Inflammatory macrophage (primary cell): ENCODE measurements around the gene MYO5B.

ENCODE experiments used
- DNase-seq, 2 donors: peaks; one replicate each; pipeline ENCODE4 v3.0.0-alpha.2; 2020 to 2022

The MYO5B gene

DNA sequence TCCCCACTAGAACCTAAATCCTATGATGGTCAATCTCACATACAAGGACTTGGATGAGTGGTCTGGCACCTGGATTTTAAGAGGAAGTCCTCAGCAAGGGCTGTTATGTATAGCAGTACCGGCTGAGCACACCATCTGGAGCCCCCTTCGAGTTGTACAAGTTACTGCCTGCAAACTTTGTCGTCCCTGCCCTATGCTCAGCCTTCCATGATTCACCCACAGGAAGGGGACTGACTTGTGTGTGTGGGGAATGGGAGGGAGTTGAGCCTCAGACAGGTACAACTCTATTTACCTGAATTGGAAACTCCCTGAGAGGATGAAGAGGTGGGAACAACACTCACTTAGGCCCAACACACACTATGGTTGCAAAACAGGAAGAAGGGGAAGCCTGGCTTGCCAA lies 186.6 kb downstream of the MYO5B start:
- DNase-seq, result no peak

DNA sequence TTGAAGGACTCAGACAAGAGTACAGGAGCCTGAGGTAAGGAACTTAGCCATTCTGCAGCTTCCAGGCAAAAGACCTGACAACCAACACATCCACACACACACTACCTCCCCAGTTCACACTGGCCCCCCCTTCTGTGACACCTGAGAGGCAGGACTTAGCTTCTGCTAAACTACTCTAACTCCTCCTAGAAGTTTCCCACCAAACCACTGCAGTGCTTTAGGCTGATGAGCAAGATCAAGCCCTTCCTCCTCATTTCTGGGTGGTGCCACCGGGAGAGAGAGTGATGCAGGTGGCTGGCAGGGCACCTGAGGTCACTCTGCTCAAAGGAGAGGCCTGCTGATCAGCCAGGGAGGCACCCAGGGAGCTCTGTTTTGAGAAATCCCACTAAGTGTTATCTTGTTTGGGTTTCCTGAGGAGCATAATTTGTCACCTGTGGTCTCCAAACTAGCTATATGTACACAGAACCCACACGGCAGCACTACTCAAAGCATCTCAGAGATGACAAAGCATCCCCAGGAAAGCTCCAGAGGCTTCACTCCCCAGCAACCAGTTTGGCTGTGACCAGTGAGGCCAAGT lies 188.4 kb downstream of the MYO5B start:
- DNase-seq, result no peak

DNA sequence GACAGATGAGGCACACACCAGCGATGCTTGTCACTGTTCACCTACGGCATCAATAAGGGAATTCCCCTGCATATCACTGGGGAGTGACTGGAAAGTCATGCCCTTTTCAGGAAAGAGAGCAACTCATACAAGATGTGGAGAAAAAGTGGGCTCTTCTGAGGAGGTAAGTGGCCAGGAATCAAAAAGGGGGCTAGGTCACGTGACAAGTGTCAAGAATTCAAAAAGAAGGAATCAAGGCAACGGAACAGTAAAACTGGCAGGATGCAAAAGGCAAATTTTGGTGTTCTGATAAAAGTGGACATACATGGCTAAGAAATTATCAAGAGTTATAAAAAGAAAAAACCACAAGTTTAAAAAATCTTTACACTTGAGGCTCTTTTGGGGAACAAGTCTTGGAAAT lies 190.9 kb downstream of the MYO5B start:
- DNase-seq, result no peak

DNA sequence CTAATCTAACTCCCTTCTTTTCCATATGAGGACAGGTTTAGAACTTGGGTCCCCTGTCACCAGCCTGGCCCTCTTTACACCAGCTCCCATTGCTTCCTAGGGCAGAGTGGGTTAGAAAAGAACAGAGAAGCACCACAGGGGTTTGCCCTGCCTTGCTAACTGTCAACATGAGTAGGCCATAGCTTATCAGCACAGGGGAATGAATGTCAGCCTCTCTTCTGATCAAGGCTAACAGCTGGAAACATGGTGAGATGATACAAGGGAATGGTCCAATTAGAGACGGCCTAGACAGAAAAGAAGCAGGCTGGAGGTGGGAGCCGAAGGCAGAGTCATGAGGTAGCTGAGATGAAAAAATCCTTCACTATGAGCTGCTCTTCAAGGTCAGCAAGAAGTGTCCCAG lies 192.2 kb downstream of the MYO5B start:
- no peak for DNase-seq

DNA sequence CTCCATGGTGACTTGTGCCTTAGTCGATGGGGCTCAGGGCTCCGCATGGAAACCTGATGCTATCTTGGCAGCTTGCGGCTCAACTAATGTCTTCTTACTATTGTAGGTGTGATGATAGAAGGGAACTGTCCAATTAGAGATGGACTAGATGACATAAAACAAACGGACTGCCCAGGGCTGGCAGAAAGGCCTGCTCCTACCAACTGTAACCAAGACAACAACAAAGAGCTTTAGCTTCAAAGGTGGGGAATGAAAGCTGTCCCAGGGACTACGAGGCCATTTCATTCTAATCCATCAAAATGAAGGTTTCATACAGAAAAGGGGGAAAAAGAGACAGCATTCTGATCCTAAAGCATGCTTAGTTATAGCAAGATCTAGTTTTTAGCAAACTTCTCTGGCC lies 194.7 kb downstream of the MYO5B start:
- no peak for DNase-seq

DNA sequence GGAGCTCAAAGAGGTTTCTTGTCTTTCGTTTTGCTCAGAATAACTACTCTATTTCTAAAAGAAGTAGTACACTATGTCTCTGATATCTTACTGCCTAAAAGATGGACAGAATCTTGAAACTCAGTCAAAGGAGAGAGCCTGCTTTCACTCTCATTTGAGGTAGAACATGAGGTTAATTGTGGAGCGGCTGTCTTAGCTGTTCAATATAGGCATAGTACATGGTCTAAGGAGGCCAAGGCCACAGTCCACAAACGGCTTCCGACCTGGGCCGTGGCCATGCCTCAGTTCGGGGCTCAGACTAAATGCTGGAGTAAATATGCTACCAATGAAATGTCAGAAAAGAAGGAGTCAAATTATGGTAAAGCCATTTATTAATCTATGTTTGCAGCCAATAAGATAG lies 195.8 kb downstream of the MYO5B start:
- DNase-seq, result no peak

DNA sequence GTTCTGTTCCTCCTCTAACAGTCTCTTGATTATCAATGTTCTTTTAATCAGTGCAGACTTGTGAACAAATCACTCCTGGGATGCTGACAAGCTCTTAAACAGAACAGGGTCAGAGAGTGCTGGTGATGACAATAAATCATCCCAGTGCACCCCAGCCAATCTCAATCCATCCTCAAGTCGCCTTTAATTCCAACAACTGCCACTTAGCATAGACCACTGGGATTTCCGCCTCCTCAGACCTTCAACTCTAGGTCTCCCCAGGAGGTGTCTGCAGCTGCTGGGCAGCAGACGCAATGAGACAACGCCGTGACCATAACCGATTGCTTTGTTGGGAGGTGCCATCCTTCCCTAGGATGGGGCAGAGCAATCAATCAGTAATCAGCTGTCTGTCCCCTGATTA lies 197.4 kb downstream of the MYO5B start:
- no peak for DNase-seq

DNA sequence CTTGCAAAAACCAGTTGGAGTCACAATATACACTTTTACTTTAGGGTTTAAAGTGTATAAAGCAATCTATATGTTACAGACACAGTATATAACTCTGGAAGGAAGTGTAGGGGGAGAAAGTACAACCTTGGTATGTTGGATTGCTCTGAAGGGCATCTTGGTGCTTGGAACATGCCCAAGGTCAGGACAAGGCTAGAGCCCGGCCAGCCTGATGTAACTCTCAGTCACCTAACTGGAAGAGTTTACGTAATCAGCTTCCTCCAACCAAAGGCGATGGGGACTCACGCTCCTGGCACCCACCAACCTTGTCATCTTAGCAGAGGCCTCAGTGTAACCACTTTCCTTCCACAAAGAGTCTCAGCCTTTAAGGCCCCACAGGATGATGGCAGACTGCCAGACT lies 200.5 kb downstream of the MYO5B start:
- no peak for DNase-seq

DNA sequence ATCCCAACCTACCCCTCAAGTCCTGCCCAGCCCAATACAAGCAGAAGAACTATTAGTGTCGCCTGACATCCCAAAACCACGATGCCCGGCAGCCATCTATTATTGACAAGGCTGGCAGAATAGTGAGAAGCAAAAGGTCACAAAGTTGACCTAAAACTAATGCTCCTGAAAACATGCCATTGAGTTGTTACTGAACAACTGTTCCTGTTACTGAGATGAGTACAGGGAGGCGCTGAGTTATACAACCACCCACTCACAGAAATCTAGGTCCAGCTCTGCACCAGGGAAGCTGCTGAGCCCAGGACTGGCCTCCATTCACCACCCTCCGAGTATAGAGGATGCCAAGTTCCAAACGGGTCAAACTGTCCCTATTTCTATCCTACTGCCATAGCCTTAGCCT lies 201.6 kb downstream of the MYO5B start:
- no peak for DNase-seq

DNA sequence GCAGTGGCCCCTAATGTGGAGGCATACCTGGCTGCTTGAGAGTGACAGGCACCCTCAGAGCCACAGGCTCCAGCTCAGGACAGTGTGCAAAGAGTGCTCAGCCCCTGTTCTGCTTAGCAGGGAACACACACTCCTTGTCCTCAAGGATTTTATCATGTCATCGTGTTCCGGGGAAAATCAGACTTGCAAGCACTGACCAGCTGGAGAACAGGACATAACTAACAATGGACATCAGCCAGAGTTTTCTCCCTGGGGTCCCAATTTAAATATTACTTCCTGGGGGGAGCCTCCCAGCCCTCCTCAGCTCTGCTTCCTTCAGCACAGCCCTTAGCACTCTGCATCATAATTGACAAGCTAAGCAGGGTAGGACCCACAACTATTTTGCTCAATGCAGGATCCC lies 206.2 kb downstream of the MYO5B start:
- no peak for DNase-seq

DNA sequence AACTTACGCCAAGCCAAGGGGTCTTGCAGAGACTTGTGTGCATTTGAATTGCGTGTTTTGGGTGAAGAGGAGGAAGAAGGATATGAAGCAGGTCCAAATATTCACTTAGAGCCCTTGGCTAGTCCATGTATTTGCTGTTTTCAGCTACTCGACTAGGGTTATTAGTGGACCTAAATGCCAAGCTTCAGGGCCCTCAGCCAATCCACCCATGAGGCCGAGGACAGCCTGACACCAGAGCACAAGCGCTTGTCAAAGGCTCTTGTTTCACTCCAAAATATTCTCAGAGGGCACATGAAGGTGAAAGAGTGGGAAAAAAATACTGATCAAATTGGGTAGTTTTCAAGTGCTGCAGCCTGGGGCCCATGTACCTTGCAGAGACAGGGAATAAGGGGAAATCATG lies 206.8 kb downstream of the MYO5B start:
- DNase-seq, result no peak

DNA sequence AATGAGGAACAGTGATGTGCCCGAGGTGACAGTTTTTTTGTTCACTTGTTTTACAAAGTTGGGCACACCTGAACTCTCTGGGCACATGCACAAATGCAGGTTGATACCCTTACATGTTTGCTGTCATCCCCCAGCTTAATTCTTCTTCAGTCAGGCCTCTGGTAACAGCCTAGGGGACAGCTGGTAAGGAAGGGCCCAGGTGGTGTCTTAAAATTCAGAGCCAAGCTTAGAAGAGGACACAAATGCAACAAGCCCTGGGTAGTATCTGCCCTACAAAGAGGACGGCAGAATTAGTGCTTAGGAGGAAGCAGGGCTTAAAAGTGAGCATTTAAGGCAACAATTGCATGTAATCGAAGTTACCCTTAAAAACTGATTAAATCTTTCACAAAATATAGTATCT lies 209.7 kb downstream of the MYO5B start:
- no peak for DNase-seq

DNA sequence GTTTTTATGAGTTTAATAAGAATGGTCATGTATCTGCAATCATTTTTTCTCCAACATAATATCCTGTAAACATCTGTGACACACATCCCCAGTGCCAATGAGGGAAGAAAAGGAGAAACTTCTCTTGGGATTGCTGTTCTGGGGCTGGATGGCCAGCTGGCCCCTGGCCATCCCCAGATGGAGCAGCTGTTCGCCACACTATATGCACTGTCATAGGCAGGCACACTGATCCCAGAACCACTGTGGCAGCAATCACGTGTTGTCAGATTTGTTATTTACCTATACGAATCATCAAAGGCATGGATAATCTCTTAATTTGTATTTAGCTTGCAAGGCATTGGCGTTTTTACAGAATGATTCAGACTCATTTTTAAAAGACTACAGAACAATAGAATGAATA lies 214.1 kb downstream of the MYO5B start:
- DNase-seq, result no peak

DNA sequence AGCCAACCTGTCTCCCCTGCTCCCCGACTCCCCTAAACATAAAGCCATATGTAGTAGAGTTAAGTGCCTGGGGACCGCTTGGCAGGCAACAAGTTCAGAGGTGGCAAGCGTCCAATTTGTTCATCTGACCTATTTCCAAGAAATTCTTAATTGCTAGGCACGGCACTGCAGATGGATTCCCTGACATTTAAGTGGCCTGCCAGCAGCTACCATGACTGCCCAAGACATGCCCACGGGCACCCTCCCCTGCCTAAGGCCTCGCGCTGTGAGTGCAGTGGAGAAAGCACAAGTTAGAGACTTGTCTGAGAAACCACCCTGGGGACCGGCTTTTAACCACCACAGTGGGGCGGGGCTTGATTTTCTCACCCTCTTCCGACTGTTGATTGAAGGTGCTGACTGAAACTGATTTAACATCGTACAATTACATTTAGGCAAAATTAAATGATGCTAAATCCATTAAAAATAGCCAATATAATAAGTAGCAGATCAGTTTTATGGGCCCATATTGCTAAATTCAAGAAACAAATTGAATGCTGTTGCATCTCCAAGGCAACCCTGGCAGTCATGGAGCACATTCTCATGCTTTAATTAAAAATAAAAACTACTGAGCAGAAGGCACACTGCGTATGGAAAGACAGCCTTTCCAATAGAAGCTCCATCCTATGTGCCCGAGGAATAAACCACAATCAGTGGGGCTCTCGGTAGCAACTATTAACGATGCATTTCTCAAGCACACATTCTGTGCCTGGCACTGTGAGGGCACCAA lies 218.0 kb downstream of the MYO5B start:
- DNase-seq, result no peak

DNA sequence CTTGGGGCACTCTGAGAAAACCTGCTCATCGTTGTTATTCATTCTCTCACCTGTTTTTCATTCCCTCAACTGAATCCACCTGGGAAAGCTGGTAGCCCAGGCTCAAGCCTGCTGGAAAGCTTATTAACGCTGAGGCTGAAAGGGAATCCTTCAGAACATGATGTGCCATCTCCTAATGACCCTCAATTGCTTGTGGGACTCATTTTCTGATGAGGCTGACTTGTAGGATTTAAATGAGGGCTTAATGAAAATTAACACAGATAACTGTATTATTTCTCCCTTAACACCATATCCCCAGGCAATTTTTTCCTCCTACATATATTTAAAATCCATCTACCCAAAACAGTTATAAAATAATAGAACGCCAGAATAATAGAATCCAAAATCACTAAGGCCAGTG lies 218.9 kb downstream of the MYO5B start:
- no peak for DNase-seq

DNA sequence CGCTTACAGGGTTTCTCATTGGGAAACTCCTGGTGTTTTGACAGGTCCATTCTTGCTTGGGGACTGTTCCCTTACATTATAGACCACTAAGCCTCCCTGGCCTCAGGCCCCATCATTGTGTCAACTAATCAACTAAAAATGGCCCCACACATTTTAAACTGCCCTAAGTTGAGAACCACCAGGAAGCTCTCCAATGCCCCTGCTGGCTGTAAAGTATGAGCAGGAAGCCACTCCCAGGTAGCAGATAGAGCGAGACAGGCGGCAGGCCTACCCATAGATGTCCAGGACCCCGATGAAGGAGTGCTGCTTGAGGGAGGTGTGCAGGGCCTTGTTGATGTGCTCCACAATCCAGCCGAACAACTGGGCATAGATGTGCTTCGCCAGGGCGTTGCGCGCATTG lies 220.9 kb downstream of the MYO5B start:
- no peak for DNase-seq

DNA sequence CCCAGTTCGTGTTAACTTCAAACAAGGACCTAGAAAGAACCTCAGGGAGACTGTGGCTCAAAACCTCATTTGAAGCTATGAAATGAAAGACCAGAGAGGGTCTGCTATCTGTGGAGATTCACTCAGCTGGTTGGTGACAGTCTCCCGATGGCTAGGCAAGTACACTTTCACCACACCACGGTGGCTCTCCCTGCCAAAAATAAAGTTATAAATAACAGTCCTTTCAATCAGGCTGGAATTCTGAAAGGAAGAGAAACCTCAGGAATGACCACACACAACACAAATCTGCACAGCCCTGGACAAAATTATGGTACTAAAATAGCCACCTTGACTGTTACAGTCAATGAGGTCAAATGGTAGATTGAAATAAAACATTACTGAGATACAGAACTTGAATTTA lies 221.4 kb downstream of the MYO5B start:
- DNase-seq, result no peak

DNA sequence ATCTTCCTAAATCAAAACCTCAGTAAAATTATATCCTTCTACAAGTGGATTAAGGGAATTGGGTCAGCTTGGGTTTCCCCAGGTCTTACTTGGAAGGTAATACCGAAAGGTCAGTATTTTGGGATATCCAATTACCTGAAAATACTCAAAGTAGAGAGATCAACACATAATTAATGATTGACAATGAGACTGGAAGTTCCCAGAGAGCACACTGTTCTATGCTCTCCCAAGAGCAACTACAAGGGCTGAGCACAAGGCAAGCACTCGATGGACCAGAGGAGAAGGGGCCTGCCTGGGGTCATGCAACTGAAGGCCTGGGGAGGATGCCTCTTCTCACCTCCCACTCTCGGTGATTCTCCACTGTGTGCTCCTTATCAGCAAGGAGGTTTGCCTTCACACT lies 222.4 kb downstream of the MYO5B start:
- no peak for DNase-seq

DNA sequence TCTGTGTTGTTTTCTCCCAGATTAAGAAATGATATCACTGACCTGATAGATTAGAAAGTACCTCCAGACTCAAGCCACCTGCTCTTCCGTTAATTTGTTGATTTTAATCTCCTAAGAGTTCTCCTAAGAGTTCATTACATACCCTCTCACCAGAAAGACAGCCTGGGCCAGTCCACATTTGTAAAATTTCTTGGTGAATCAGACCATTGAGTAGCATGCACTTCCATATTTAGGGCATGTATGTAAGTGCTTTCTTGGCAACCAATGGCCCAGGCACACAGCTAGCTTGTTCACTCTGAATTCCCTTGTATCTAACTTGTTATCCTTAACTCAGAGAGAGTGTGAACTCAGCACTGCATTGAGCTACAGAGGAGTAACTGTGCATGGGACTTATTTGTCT lies 223.5 kb downstream of the MYO5B start:
- no peak for DNase-seq

DNA sequence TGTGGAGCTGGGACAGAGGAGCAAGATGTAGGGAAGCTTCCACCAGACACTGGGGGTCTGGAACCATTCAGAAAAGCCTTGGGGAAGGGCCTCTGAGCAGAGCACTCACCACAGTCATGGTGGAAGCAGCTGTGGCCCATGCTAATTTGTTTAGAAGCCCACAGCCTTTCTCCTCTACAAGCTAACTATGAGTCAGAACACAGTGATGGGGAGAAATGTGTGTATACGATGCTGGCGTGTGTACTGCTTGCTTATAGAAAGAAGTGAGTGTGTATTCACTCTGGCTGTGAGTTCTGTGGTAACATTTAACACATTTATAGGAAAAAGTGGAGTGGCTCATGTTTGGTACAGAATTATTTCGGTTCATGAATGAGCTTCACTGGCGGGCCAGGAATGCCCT lies 224.6 kb downstream of the MYO5B start:
- DNase-seq, result no peak

DNA sequence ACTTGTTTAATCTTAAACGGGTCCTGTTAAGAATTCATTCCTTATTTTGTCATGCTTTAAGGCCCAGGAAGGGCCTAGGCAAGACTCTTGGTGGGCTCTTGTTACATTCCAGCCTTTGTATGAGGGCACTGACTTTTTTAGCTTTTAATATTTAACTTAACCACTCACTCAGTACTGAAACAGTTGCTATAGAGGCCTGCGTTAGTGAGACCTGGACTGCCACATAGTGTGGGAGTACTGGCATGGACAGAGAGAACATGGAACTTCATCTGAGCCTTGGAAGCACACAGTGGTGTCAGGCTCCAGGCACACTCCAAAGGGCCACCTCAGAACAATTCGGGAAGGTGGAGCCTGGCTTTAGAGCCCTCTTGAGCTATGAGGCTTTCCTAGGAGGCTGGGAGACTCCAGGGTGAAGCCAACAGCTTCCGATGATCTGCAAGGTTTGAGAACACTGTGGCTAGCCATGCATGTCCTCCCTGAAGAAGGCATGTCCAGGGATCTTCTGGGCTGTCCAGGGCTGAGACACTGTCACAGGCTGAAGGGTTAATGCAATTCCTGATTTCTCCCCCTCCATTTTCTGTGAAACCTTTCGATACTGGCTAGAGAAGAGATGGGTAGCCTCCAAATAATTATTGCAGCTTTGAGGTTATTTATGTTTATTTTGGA lies 226.2 kb downstream of the MYO5B start:
- no peak for DNase-seq

DNA sequence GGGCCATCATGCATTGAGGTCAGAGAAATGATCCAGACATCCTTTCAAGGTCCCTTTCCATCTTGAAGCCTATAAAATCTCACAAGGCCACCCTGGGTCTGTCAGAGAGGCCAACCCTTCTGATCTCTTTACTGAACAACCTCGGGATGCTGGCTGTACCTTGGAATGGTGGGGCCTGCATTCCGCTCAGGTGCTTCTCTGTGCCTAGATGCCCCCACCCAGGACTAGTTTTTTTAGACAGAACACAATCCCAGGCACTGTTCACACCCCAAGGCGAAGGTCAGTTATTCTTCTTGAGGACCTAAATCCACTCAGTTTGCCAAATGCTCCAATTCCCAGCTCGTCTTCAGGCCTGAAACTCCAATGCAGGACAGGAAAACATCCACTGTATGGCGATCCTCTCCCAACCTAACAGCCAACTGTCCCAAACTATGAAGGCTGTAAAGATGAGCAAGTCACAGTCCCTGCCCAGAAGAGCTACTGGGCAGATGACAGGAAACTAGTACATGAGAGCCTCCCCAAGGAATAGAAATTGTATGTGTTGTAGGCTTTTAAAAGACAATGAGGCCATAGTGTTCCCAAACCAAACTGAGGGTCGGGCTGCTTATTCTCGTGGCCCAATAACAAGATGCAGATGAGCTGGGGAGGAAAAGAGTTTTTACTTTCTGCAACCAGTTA lies 227.2 kb downstream of the MYO5B start:
- no peak for DNase-seq

DNA sequence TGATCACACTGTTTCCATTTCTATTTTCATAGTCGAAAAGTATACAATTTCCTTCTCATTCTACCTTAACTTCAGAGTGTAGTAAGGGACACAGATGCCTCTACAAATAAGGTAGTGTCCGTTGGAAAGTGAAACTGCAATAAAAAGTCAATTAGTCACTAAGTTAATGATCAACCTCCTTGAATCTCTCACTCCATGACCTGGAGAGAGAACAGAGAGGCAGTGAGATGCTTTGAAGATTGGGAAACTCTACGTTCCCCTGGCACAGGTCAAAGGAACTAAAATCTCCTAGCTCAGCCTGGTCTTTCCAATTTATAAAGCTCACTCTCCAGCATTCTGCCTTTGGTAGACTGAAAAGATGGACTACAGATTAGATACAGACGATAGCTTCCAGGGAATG lies 227.8 kb downstream of the MYO5B start:
- DNase-seq, result no peak

DNA sequence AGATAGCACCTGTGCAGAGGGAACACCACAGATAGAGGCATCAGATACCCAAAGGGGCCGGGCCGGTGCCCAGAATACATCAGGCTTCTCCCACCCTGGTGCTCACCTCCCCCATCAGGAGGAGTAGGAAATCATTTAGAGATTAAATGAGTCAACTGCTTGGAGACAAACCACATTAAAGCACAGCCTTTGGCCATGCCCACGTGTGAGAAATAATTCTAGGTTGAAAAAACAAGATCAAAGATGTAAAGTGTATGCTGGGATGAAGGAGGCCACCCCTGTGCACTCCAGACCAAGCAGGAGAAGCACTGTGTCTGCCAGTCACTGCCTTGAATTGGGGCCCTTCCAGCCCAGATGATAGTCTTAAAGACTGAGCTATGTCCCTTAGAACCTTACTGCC lies 228.9 kb downstream of the MYO5B start:
- no peak for DNase-seq
